ENCODE results near the gene IRAG1. TPM values are rescaled to one million over a fixed set of nuclear protein-coding genes. Genes with fewer than 3 reads are reported as not detected.

Gene IRAG1
- polyA plus RNA-seq, 1 donor from 2014 or later = 0.14 TPM

- Histone ChIP-seq H3K4me2 (ENCODE audit: low read length) (no peak overlapping the region), H2AFZ (ENCODE audit: low read depth, low read length) (no peak overlapping the region), H3K36me3 (ENCODE audit: insufficient read depth, low read length) (no peaks in the 10 kb centered on the region), H3K9me3 (ENCODE audit: low read length) (no peaks in the 10 kb centered on the region), H3K27me3 (ENCODE audit: insufficient read depth, low read depth, low read length) (no peaks in the 10 kb centered on the region), H3K4me3 (ENCODE audit: low read length) (no peak overlapping the region), H3K27ac (ENCODE audit: low read length) (no peak overlapping the region), H4K20me1 (ENCODE audit: insufficient read depth) (no peaks in the 10 kb centered on the region), H3K79me2 (replicated peaks; ENCODE audit: insufficient read depth, low read length) (no peaks in the 10 kb centered on the region), H3K9me2 (ENCODE audit: insufficient read depth, low read length) (no peaks in the 10 kb centered on the region), H3F3A (ENCODE audit: insufficient read depth, low read length, poor library complexity, severe bottlenecking) (no peaks in the 10 kb centered on the region), H3K9ac (ENCODE audit: low read length) (no peak overlapping the region)
- TF ChIP-seq SMC3 (conservative IDR thresholded peaks at IDR 0.05; ENCODE audit: poor library complexity) (no peak), EP300 (conservative IDR thresholded peaks at IDR 0.05; ENCODE audit: poor library complexity, severe bottlenecking) (no peak), MXI1 (conservative IDR thresholded peaks at IDR 0.05; ENCODE audit: poor library complexity, severe bottlenecking) (no peak), RAD21 (conservative IDR thresholded peaks at IDR 0.05) (no peak), POLR2AphosphoS5 (IDR thresholded peaks at IDR 0.05) (no peak), EZH2 (IDR thresholded peaks at IDR 0.05; ENCODE audit: borderline replicate concordance, insufficient read depth, low read length, poor library complexity, severe bottlenecking) (no peak)
Measured at GRCh38 chr11:10660323-10660722, 33.2 kb downstream of the IRAG1 start.

DNA sequence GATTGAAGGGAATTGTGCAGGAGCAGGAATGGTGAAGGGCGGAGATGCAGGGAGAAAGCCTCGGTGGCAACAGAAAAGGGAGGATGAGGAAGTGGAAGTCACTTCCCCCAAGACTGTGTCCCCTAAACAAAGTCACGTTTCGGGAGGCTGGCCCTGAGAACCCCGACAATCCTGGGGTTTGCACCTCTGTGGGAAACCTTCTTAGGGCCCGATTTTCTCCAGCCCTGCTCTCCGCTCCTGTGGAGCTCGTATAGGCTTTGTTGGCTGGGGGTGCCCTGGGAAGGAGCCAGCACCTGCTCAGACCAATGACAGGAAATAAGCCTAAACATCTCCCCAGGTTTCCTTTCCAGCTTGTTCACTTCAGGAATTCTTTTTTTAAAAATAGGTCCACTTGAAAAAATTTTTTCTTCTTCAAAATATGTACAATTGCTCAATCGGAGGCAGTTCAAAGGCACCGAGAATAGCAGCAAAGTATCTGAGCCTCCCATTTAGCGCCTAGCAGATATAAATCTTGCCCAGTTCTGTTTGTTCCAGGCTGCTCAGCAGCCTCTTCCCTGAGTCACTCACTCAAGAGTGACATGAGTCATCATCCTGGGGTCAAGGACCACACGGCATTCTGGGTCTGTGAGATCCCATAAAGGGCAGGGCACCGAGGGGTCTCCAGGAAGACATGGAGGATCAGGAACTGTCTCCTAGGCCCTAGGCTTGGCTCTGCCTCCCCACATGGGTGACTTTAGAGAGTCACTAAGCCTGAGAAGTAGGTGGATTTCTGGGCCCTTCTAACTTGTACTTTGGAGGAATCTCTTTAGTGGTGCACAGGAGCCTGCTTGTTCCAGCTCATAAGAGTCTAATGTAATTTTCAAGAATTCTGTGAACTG, 34.0 kb downstream of the IRAG1 start:
- Histone ChIP-seq H3K4me2 (ENCODE audit: low read length) (no peak overlapping the region), H3K27ac (ENCODE audit: low read length) (no peak overlapping the region), H2AFZ (ENCODE audit: low read depth, low read length) (no peak overlapping the region)

More for the DNA sequence above, 34.0 kb downstream of the IRAG1 start:
- Histone ChIP-seq H3K9ac (ENCODE audit: low read length) (no peak overlapping the region), H3F3A (ENCODE audit: insufficient read depth, low read length, poor library complexity, severe bottlenecking) (no peaks in the 10 kb centered on the region), H3K9me2 (ENCODE audit: insufficient read depth, low read length) (no peaks in the 10 kb centered on the region), H3K27me3 (ENCODE audit: insufficient read depth, low read depth, low read length) (no peaks in the 10 kb centered on the region), H3K4me3 (ENCODE audit: low read length) (no peak overlapping the region), H4K20me1 (ENCODE audit: insufficient read depth) (no peaks in the 10 kb centered on the region), H3K9me3 (ENCODE audit: low read length) (no peaks in the 10 kb centered on the region), H3K36me3 (ENCODE audit: insufficient read depth, low read length) (no peaks in the 10 kb centered on the region), H3K79me2 (replicated peaks; ENCODE audit: insufficient read depth, low read length) (no peaks in the 10 kb centered on the region)
- TF ChIP-seq, protein P1, sequence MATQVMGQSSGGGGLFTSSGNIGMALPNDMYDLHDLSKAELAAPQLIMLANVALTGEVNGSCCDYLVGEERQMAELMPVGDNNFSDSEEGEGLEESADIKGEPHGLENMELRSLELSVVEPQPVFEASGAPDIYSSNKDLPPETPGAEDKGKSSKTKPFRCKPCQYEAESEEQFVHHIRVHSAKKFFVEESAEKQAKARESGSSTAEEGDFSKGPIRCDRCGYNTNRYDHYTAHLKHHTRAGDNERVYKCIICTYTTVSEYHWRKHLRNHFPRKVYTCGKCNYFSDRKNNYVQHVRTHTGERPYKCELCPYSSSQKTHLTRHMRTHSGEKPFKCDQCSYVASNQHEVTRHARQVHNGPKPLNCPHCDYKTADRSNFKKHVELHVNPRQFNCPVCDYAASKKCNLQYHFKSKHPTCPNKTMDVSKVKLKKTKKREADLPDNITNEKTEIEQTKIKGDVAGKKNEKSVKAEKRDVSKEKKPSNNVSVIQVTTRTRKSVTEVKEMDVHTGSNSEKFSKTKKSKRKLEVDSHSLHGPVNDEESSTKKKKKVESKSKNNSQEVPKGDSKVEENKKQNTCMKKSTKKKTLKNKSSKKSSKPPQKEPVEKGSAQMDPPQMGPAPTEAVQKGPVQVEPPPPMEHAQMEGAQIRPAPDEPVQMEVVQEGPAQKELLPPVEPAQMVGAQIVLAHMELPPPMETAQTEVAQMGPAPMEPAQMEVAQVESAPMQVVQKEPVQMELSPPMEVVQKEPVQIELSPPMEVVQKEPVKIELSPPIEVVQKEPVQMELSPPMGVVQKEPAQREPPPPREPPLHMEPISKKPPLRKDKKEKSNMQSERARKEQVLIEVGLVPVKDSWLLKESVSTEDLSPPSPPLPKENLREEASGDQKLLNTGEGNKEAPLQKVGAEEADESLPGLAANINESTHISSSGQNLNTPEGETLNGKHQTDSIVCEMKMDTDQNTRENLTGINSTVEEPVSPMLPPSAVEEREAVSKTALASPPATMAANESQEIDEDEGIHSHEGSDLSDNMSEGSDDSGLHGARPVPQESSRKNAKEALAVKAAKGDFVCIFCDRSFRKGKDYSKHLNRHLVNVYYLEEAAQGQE (IDR thresholded peaks at IDR 0.05; ENCODE audit: borderline replicate concordance) = no peak
- TF ChIP-seq TAF1 (IDR thresholded peaks at IDR 0.05; ENCODE audit: low read depth) (no peak), POLR2AphosphoS5 (IDR thresholded peaks at IDR 0.05) (no peak), EP300 (conservative IDR thresholded peaks at IDR 0.05; ENCODE audit: poor library complexity, severe bottlenecking) (no peak), MXI1 (conservative IDR thresholded peaks at IDR 0.05; ENCODE audit: poor library complexity, severe bottlenecking) (no peak), EZH2 (IDR thresholded peaks at IDR 0.05; ENCODE audit: borderline replicate concordance, insufficient read depth, low read length, poor library complexity, severe bottlenecking) (no peak), SMC3 (conservative IDR thresholded peaks at IDR 0.05; ENCODE audit: poor library complexity) (no peak), RAD21 (conservative IDR thresholded peaks at IDR 0.05) (no peak)
- TF ChIP-seq, protein P2, sequence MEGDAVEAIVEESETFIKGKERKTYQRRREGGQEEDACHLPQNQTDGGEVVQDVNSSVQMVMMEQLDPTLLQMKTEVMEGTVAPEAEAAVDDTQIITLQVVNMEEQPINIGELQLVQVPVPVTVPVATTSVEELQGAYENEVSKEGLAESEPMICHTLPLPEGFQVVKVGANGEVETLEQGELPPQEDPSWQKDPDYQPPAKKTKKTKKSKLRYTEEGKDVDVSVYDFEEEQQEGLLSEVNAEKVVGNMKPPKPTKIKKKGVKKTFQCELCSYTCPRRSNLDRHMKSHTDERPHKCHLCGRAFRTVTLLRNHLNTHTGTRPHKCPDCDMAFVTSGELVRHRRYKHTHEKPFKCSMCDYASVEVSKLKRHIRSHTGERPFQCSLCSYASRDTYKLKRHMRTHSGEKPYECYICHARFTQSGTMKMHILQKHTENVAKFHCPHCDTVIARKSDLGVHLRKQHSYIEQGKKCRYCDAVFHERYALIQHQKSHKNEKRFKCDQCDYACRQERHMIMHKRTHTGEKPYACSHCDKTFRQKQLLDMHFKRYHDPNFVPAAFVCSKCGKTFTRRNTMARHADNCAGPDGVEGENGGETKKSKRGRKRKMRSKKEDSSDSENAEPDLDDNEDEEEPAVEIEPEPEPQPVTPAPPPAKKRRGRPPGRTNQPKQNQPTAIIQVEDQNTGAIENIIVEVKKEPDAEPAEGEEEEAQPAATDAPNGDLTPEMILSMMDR (IDR thresholded peaks at IDR 0.05; ENCODE audit: poor library complexity, severe bottlenecking) = no peak

Measured in neural cell (in vitro differentiated cells).